Measurements from ENCODE around the gene U2SURP.

U2SURP gene

DNA sequence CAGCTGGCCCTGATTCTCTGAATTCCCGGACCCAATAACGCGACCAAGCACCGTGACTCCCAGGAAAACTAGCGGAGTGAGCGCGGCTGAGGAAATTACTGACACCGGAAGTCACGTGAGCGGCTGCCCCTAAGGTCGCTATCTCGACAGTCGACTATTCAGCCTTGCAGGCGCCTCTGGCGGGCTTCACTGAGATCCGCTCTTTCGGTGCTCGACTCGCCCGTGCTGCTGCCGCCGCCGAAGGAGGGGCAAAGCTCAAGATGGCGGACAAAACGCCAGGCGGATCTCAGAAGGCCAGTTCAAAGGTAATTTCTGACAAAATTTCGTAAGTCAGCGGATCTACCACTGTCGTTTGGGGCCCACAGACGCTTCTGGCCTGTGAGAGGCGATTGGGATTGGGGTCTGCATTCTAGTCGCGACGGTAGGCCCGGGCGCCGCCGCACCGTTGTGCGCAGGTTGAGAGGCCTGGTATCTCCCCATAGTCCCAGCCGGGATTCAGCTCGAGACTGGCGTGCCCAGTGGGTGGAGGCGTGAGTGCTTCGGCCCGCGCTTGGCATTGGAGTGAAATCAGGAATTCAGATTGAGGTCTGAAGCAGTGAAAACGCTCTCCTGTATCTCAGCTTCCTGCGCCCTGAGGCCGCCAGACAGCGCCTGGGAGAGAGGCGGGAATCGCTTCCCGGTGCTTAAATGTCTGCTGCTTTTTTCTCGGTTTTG, at the start of gene U2SURP:
U2SURP (plus strand) TSS at position 202 of the 714 bp plus-strand sequence; CDS start at position 261, 59 bp downstream.
- TF ChIP-seq, protein P1, sequence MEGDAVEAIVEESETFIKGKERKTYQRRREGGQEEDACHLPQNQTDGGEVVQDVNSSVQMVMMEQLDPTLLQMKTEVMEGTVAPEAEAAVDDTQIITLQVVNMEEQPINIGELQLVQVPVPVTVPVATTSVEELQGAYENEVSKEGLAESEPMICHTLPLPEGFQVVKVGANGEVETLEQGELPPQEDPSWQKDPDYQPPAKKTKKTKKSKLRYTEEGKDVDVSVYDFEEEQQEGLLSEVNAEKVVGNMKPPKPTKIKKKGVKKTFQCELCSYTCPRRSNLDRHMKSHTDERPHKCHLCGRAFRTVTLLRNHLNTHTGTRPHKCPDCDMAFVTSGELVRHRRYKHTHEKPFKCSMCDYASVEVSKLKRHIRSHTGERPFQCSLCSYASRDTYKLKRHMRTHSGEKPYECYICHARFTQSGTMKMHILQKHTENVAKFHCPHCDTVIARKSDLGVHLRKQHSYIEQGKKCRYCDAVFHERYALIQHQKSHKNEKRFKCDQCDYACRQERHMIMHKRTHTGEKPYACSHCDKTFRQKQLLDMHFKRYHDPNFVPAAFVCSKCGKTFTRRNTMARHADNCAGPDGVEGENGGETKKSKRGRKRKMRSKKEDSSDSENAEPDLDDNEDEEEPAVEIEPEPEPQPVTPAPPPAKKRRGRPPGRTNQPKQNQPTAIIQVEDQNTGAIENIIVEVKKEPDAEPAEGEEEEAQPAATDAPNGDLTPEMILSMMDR (conservative IDR thresholded peaks at IDR 0.05; ENCODE audit: low read depth, low read length): no peak
- H3K4me3 ChIP-seq (ENCODE audit: low read depth, low read length): peak within 1 kb of the TSS; percentile 91
- peak; percentile 99 for DNase-seq (ENCODE audit: low read depth)

DNA sequence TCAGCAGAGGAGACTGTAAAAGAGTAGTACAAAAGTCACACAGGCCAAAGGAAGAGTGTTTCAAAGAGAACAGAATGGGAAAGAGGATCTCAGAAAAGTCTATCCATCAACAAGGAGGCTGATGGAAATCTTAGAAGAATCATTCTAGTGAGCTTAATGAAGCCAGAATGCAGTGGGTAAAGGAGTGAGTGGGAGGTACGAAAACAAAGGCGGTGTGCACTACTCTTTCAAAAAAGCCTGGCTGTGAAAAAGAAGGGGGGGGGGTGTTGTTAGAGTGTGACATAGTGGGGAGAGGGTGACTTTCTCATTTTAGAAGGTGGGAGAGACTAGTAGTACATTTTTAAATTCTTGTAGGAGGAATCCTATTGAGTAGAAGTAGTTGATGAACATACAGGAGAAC, 49.6 kb upstream of the U2SURP start:
- TF ChIP-seq, protein P1 (conservative IDR thresholded peaks at IDR 0.05; ENCODE audit: low read depth, low read length): no peak
- no peak overlapping the region for H3K4me3 ChIP-seq (ENCODE audit: low read depth, low read length)
- no peak for DNase-seq (ENCODE audit: low read depth)

DNA sequence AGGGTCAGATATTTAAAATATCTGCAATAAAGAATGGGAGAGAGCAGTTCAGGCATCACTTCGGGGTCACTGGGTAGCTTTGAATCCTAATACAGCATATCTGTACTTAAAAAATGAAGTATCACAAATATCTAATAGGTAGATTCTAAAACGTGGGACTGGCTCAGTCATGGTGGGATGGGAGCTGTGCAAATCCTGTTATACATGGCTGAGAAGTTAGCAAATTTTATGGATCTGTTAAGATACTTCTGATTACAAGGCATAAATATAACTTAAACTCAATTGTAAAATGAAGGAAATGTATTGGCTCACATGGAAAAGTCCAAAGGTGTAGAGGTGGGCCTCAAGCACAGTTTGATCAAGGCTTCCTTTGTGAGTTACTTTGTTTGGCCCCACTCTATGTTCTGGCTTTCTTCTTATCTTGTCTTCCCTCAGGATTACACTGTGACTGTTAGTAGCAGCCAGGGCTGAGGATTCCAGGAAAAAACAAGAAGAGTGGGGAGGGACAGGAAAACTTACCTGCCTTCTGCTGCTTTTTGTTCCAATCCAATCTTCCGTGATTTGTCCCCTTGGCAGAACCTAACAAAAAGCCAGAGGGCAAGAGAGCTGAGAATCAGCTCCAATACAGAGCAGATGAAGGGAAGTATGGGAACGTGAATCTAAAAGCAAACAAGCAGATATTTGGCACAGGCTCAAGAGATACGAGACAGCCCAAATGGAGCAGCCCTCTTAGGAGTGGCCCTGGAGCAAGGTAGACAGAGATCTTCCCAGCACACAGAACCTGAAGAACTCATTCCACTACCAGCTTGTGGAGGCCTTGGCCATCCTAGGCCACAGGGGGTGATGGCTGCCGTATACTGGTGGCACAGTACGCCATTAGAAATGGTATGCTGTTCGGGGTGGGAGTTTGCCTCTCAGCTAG, 48.8 kb upstream of the U2SURP start:
- no peak for DNase-seq (ENCODE audit: low read depth)
- TF ChIP-seq, protein P1 (conservative IDR thresholded peaks at IDR 0.05; ENCODE audit: low read depth, low read length): no peak

DNA sequence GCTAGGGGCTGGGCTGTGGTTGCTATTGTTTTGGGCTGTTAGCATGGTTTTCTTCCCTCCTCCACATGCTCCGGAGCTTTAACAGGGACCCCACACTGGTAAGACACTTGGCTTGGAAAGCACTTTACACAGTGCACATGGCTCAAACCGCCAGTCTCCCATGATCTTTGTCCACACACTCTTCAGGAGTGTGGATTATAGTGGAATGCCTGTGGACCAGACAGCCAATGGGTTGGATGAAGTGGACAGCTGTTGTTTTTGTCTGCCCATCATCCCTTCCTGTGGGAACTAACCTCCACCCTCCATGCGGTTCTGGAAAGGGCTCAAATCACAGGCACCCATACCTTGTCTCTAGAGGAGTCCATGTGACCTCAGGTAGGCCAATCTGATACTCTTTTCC, 47.9 kb upstream of the U2SURP start:
- TF ChIP-seq, protein P1 (conservative IDR thresholded peaks at IDR 0.05; ENCODE audit: low read depth, low read length): no peak
- H3K4me3 ChIP-seq (ENCODE audit: low read depth, low read length): no peak overlapping the region
- no peak for DNase-seq (ENCODE audit: low read depth)

More for the DNA sequence above, 48.8 kb upstream of the U2SURP start:
- H3K4me3 ChIP-seq (ENCODE audit: low read depth, low read length): no peak overlapping the region

DNA sequence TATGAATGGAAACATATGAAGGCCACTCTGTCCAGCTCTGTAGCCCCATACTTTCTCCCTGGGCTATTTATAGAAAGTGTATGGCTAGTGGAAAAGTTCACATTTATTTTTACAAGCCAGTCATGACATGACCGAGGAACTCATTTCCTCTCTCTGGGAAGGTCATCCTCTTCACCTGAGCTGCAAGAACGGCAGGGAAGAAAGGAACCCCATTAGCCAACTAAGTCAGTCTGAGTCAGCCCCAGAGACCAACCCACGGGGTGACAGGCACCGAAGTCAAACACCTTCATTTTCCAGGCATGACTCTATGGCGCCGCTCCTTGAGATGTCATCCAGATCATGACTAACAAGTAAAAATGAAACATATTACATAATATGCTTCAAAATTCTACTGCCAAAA, 42.7 kb upstream of the U2SURP start:
- TF ChIP-seq, protein P1 (conservative IDR thresholded peaks at IDR 0.05; ENCODE audit: low read depth, low read length): no peak
- H3K4me3 ChIP-seq (ENCODE audit: low read depth, low read length): no peak overlapping the region
- peak; percentile 48 for DNase-seq (ENCODE audit: low read depth)

DNA sequence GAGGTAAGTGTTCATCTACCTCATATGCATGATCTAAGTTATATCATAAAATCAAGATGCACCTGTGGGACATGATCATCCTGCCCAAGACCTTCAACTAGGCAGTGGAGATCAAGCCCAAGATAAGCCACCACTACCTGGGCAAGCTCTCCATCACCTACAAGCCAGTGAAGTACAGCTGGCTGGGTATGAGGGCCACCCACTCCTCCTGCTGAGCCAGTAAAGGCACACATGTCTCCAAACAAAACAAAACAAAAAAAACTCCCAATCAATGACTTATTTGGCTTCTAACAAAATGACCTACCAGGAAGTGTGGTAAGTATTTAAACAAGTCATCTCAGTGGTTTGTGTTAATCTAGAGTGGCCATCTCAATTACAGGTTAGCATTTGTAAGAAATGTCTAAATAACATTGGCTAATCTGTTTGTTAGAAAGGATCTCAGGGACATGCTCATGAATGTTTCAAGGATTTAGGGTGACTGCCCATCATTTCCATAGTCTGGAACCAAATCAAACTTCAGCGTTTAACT, 41.0 kb upstream of the U2SURP start:
- no peak overlapping the region for H3K4me3 ChIP-seq (ENCODE audit: low read depth, low read length)
- DNase-seq (ENCODE audit: low read depth): no peak
- TF ChIP-seq, protein P1 (conservative IDR thresholded peaks at IDR 0.05; ENCODE audit: low read depth, low read length): no peak

Measured in choroid plexus epithelial cell (primary cell).